RWPE2 (cell line): ENCODE data around the gene PRR22.
"Not testable (repeated sequence)": the region's sequence is repeated elsewhere in the genome, so short reads cannot be mapped to it uniquely, and the experiment has no call there.

Source experiments
- ATAC-seq: fragments of 200-7000 bp; cut with Tn5 transposase; 3 replicates; pipeline ENCODE4 v1.9.1; 2021; ENCODE audit warnings: low read depth
- DNase-seq: peaks from one replicate; pipeline ENCODE4 v3.0.0-alpha.2; 2020; ENCODE audit warnings: low spot score
- H3K27ac ChIP-seq: fragments of 450-650 bp; 2 replicates; pipeline ENCODE4 v1.5.1; 2017; ENCODE audit warnings: mild to moderate bottlenecking; ENCODE audit not compliant: poor library complexity, severe bottlenecking
- H3K27me3 ChIP-seq: fragments of 250-450 bp; sonication (Bioruptor Pico); 2 replicates; pipeline ENCODE4 v1.5.1; 2021; ENCODE audit warnings: mild to moderate bottlenecking, moderate library complexity; ENCODE audit not compliant: insufficient read depth, poor library complexity, severe bottlenecking
- H3K36me3 ChIP-seq: fragments of 250-450 bp; sonication (Bioruptor Pico); 2 replicates; pipeline ENCODE4 v1.5.1; 2020; ENCODE audit warnings: low read depth, mild to moderate bottlenecking, moderate library complexity
- H3K4me1 ChIP-seq: fragments of 250-450 bp; sonication (Bioruptor Pico); 2 replicates; pipeline ENCODE4 v1.5.1; 2021; ENCODE audit warnings: mild to moderate bottlenecking, moderate library complexity; ENCODE audit not compliant: insufficient read depth, poor library complexity, severe bottlenecking
- H3K4me3 ChIP-seq: fragments of 250-450 bp; sonication (Bioruptor Pico); 2 replicates; pipeline ENCODE4 v1.5.1; 2021; ENCODE audit warnings: mild to moderate bottlenecking, moderate library complexity; ENCODE audit not compliant: severe bottlenecking
- H3K9me3 ChIP-seq: fragments of 250-450 bp; sonication (Bioruptor Pico); 2 replicates; pipeline ENCODE4 v1.5.1; 2021; ENCODE audit warnings: mild to moderate bottlenecking, moderate library complexity; ENCODE audit not compliant: severe bottlenecking
- TF ChIP-seq, protein P1 (sequence below): fragments of 450-650 bp; IDR thresholded peaks from one replicate; pipeline ENCODE4 v1.5.1; 2017; ENCODE audit warnings: mild to moderate bottlenecking, moderate library complexity; ENCODE audit not compliant: poor library complexity, severe bottlenecking

Gene PRR22

DNA sequence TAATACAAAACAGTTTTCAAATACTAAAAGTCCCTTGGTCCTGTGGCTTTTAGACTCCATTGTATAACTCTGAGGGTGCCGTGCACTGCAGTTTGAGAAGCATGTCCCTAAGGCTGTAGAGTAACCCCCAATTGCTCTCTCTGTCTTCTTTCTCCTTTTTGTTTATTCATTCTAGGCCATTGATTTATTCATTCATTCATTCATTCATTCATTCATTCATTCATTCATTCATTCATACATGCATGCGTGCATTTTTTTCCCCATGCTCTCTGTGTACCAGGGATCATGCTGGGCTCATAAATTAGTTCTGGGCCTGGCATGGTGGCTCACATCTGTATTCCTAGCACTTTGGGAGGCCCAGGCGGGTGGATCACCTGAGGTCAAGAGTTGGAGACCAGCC lies 19.3 kb downstream of the PRR22 start:
- no peak overlapping the region for H3K4me3 ChIP-seq
- no peaks in the 10 kb centered on the region for H3K36me3 ChIP-seq
- TF ChIP-seq, protein P1, sequence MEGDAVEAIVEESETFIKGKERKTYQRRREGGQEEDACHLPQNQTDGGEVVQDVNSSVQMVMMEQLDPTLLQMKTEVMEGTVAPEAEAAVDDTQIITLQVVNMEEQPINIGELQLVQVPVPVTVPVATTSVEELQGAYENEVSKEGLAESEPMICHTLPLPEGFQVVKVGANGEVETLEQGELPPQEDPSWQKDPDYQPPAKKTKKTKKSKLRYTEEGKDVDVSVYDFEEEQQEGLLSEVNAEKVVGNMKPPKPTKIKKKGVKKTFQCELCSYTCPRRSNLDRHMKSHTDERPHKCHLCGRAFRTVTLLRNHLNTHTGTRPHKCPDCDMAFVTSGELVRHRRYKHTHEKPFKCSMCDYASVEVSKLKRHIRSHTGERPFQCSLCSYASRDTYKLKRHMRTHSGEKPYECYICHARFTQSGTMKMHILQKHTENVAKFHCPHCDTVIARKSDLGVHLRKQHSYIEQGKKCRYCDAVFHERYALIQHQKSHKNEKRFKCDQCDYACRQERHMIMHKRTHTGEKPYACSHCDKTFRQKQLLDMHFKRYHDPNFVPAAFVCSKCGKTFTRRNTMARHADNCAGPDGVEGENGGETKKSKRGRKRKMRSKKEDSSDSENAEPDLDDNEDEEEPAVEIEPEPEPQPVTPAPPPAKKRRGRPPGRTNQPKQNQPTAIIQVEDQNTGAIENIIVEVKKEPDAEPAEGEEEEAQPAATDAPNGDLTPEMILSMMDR = no peak
- ATAC-seq (no peak), DNase-seq (no peak)
- no peaks in the 10 kb centered on the region for H3K27me3 ChIP-seq
- no peaks in the 10 kb centered on the region for H3K9me3 ChIP-seq
- H3K4me1 ChIP-seq = no peaks in the 10 kb centered on the region
- no peak overlapping the region for H3K27ac ChIP-seq

DNA sequence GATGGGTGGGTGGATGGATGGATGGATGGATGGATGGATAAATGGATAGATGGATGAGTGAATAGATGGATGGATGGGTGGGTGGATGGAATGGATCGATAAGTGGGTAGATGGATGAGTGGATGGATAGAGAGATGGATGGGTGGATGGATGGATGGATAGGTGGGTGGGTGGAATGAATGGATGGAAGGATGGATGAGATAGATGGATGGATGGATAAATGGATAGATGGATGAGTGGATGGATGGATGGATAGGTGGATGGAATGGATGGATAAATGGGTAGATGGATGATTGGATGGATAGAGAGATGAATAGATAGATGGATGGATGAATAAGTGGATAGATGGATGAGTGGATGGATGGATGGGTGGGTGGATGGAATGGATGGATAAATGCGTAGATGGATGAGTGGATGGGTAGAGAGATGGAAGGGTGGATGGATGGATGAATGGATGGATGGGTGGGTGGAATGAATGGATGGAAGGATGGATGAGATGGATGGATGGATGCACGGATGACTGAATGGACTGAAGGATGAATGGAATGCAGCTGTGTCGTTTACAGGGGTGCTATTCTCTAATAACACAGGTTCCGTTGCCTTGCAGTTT lies 21.8 kb downstream of the PRR22 start:
- Histone ChIP-seq H3K9me3 (no peaks in the 10 kb centered on the region), H3K27me3 (no peaks in the 10 kb centered on the region), H3K4me3 (no peak overlapping the region), H3K36me3 (no peaks in the 10 kb centered on the region), H3K27ac (no peak overlapping the region), H3K4me1 (no peaks in the 10 kb centered on the region)
- TF ChIP-seq, protein P1 = no peak
- ATAC-seq = no peak
- no peak for DNase-seq

DNA sequence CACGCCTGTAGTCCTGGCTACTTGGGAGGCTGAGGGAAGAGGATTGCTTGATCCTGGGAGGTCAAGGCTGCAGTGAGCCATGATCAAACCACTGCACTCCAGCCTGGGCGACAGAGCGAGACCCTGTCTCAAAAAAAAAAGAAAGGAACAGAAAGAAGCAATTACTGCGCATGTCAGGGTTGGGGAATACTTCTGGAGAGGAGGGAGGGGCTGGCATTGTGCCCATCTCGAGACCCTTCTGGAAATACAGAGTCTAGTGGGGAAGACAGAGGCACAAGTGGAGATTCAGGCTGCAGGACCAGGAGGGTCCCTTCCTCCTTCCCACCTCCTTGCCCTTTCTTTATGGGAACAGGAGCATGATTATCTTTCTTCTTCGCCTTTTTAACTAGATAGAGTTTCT lies 30.8 kb downstream of the PRR22 start:
- DNase-seq (no peak), ATAC-seq (no peak)
- Histone ChIP-seq H3K4me3 (no peak overlapping the region), H3K4me1 (no peaks in the 10 kb centered on the region), H3K36me3 (no peaks in the 10 kb centered on the region), H3K9me3 (no peaks in the 10 kb centered on the region), H3K27ac (no peak overlapping the region), H3K27me3 (no peaks in the 10 kb centered on the region)
- TF ChIP-seq, protein P1 = no peak

DNA sequence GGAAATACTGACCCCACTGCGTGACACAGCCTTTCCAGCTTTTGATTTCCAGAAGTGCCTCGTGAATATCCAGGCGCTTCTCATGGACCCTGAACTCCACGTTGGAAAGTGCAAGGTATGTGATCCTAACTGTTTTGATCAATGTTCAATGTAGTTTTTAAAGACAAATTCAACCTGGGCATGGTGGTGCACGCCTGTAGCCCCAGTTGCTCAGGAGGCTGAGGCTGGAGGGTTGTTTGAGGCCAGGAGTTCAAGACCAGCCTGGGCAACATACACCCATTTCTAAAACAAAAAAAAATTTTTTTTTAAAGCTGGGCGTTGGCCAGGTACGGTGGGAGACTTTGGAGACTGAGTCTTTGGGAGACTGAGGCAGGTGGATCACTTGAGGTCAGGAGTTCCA lies 32.8 kb downstream of the PRR22 start:
- Histone ChIP-seq H3K4me3 (no peak overlapping the region), H3K9me3 (no peaks in the 10 kb centered on the region), H3K27me3 (no peaks in the 10 kb centered on the region), H3K36me3 (no peaks in the 10 kb centered on the region), H3K27ac (no peak overlapping the region), H3K4me1 (no peaks in the 10 kb centered on the region)
- ATAC-seq (no peak), DNase-seq (no peak)
- TF ChIP-seq, protein P1 = no peak

DNA sequence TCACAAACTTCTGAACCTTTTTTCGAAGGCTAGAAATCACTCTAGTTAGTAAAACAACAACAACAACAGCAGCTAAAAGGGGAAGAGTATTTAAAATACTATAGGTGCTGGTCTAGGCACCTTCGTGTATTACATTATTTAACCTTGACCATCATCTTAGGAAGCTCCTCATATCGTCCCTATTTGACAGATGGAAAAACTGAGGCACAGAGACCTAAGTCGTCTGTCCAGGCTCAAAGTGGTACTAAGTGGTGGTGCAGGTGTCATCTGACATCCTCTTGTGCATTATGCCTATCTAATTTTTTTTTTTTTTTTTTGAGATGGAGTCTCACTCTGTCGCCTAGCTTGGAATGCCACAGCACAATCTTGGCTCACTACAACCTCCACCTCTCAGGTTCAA lies 35.0 kb downstream of the PRR22 start:
- TF ChIP-seq, protein P1 = no peak

DNA sequence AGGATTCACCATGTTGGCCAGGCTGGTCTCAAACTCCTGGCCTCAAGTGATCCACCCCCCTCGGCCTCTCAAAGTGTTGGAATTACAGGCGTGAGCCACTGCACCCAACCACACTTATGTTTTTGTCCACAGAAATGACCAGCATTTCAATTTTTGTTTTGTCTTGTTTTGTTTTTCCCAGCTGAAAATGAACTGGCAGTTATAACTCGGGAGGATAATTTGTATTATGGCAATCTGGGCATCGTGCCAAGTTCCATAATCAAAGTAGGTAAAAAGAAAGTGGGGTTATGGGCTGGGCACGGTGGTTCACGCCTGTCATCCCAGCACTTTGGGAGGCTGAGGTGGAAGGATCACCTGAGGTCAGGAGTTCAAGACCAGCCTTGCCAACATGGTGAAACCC lies 35.6 kb downstream of the PRR22 start:
- ATAC-seq, H3K4me3 ChIP-seq, H3K9me3 ChIP-seq, DNase-seq, H3K4me1 ChIP-seq, H3K36me3 ChIP-seq, H3K27ac ChIP-seq, H3K27me3 ChIP-seq: not testable (repeated sequence)

More for the DNA sequence above, 35.0 kb downstream of the PRR22 start:
- no peaks in the 10 kb centered on the region for H3K4me1 ChIP-seq
- H3K36me3 ChIP-seq = no peaks in the 10 kb centered on the region
- H3K9me3 ChIP-seq = no peaks in the 10 kb centered on the region
- no peak overlapping the region for H3K27ac ChIP-seq
- DNase-seq (no peak), ATAC-seq (no peak)
- no peaks in the 10 kb centered on the region for H3K27me3 ChIP-seq
- no peak overlapping the region for H3K4me3 ChIP-seq

DNA sequence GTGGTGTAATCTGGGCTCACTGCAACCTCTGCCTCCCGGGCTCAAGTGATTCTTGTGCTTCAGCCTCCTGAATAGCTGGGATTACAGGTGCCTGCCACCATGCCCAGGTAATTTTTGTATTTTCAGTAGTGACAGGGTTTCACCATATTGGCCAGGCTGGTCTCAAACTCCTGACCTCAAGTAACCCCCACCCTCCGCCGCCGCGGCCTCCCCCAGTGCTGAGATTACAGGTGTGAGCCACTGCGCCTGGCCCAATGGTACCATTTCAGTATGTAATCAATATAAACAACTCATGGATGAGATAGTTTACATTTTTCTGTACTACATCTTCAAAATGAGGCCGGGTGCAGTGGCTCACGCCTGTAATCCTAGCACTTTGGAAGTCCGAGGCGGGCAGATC lies 39.5 kb downstream of the PRR22 start:
- not testable (repeated sequence) for H3K9me3 ChIP-seq, H3K4me1 ChIP-seq, H3K4me3 ChIP-seq, ATAC-seq, H3K36me3 ChIP-seq, H3K27ac ChIP-seq, DNase-seq, H3K27me3 ChIP-seq
